MCF 10A (cell line): ENCODE data around the gene SPATA46. TPM values are rescaled to one million over a fixed set of nuclear protein-coding genes. Genes with fewer than 3 reads are reported as not detected.

Experiments used
- BruUV-seq: library from RNA; stranded (reverse); fragments of 400-500 nt; replicated peaks from 2 replicates; lab custom pipeline; 2021; lab: Mats Ljungman, UMichigan
- CTCF ChIA-PET: fragments of 300-600 bp; sonication (Branson Sonifier 250); formaldehyde crosslinking; extraction: SDS; loops from one replicate; lab custom pipeline; 2021; ENCODE audit warnings: antibody characterized with exemption, inconsistent platforms; lab: Yijun Ruan, JAX
- POLR2A ChIA-PET: fragments of 300-600, 350-650 bp; sonication (Branson Sonifier 250); formaldehyde crosslinking; extraction: SDS; loops from one replicate; lab custom pipeline; 2020; ENCODE audit warnings: antibody characterized with exemption, inconsistent platforms; lab: Yijun Ruan, JAX
- DNase-seq: peaks from one replicate; pipeline ENCODE4 v3.0.0-alpha.2; 2018; ENCODE audit not compliant: unreplicated experiment
- H3K27ac Mint-ChIP-seq: one replicate; pipeline ENCODE4 v1.8.0; 2022; ENCODE audit warnings: mild to moderate bottlenecking, low read depth, mixed read lengths; ENCODE audit not compliant: unreplicated experiment
- H3K27me3 Mint-ChIP-seq: one replicate; pipeline ENCODE4 v1.8.0; 2022; ENCODE audit warnings: mixed read lengths; ENCODE audit not compliant: insufficient read depth, unreplicated experiment
- H3K36me3 Mint-ChIP-seq: one replicate; pipeline ENCODE4 v1.8.0; 2022; ENCODE audit warnings: mild to moderate bottlenecking, moderate library complexity, mixed read lengths; ENCODE audit not compliant: insufficient read depth, unreplicated experiment
- H3K4me1 Mint-ChIP-seq: one replicate; pipeline ENCODE4 v1.8.0; 2022; ENCODE audit warnings: mixed read lengths; ENCODE audit not compliant: insufficient read depth, unreplicated experiment
- H3K4me3 Mint-ChIP-seq: one replicate; pipeline ENCODE4 v1.8.0; 2022; ENCODE audit warnings: mild to moderate bottlenecking, moderate library complexity, mixed read lengths; ENCODE audit not compliant: unreplicated experiment
- H3K9me3 Mint-ChIP-seq: one replicate; pipeline ENCODE4 v1.8.0; 2022; ENCODE audit warnings: mixed read lengths; ENCODE audit not compliant: unreplicated experiment
- intact Hi-C: fragments of 100-400 bp; cut with micrococcal nuclease; formaldehyde crosslinking; loops from 2 replicates; pipeline ENCODE4 v1.14.1; 2022
- total RNA-seq: library from RNA; stranded (reverse); gene quantifications from 2 replicates; pipeline ENCODE4 v1.2.3, GENCODE V29; 2022
- TF ChIP-seq, protein P1 (sequence below): fragments of 200-600 bp; IDR thresholded peaks from one replicate; pipeline ENCODE4 v1.8.0; 2022; ENCODE audit warnings: antibody characterized with exemption, mild to moderate bottlenecking; ENCODE audit not compliant: unreplicated experiment

The SPATA46 gene
- total RNA-seq, 1 experiment from 2014 or later: not detected

DNA sequence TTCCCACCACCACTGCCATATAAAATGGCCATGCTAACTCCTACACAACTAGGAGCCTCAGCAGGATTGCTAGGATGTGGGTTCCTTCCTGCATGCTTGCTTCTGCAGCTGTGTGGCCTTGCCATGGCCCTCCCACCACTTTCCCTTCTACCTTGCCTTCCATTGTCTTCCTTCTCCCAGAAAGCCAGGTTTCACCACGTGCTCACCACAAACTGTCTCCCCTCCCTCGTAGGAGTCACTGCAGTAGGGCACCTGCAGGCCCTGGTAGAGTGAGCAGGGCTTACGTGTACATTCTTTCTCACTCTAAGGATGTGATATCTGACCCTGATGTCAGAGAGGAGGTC lies 8.6 kb upstream of the SPATA46 start:
- TF ChIP-seq, protein P1, sequence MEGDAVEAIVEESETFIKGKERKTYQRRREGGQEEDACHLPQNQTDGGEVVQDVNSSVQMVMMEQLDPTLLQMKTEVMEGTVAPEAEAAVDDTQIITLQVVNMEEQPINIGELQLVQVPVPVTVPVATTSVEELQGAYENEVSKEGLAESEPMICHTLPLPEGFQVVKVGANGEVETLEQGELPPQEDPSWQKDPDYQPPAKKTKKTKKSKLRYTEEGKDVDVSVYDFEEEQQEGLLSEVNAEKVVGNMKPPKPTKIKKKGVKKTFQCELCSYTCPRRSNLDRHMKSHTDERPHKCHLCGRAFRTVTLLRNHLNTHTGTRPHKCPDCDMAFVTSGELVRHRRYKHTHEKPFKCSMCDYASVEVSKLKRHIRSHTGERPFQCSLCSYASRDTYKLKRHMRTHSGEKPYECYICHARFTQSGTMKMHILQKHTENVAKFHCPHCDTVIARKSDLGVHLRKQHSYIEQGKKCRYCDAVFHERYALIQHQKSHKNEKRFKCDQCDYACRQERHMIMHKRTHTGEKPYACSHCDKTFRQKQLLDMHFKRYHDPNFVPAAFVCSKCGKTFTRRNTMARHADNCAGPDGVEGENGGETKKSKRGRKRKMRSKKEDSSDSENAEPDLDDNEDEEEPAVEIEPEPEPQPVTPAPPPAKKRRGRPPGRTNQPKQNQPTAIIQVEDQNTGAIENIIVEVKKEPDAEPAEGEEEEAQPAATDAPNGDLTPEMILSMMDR: no peak
- Mint-ChIP-seq H3K36me3 (no peaks in the 10 kb centered on the region), H3K4me3 (no peak overlapping the region), H3K27me3 (no peaks in the 10 kb centered on the region), H3K9me3 (no peaks in the 10 kb centered on the region), H3K4me1 (peaks cover 71% of the 10 kb centered on the region), H3K27ac (no peak overlapping the region)
- ChIA-PET POLR2A (no interaction called here), CTCF (interaction anchor here (0.6 to 7.2 kb wide), 9 partner anchors 13 to 329 kb away, joined by 3 to 93 read pairs (median 3); no protein-coding TSS in a partner anchor)
- no peak for DNase-seq
- BruUV-seq: no TSS peak
- intact Hi-C loops: loop anchor here (5.0 kb wide), 1 partner anchor 243 kb away; no protein-coding TSS in a partner anchor

DNA sequence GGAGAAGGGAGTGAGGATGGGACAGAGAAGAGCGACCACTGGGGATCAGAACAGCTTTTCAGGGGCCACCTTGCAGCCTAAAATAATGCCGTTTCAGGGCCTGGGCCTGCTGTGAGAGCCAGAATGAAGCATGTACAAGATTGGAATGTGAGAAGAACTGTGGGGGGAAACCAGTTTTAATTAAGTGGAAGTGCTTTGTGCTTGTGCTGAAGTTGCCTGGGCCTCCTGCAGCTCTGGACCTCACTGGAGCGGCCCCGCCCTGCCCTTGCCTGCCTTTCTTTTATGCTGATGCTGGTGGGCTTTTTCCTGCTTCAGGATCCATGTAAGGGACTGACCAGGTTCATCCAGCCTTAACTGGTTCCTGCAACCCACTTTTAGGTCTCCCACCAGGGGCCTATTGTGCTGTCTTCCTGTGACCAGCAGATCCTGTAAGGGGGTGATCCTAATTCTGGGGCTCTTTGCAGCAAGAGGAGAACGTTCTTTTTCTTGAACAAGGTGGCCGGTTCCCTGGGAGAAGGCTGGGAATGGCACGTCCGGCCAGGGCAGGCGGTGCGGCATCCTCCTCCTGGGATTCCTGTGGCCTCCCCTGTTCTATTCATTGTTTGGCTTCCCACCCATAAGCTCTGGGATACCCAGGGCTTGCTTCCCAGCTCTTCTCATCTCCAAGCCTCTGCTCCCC lies 8.1 kb upstream of the SPATA46 start:
- POLR2A ChIA-PET: interaction anchor here (0.6 kb wide), 1 partner anchor 632 kb away, joined by 3 read pairs; no protein-coding TSS in a partner anchor
- CTCF ChIA-PET: interaction anchor here (0.6 to 1.2 kb wide), 6 partner anchors 13 to 111 kb away, joined by 3 to 4 read pairs (median 3); no protein-coding TSS in a partner anchor
- intact Hi-C loops: loop anchor here (5.0 kb wide), 1 partner anchor 242 kb away; no protein-coding TSS in a partner anchor

DNA sequence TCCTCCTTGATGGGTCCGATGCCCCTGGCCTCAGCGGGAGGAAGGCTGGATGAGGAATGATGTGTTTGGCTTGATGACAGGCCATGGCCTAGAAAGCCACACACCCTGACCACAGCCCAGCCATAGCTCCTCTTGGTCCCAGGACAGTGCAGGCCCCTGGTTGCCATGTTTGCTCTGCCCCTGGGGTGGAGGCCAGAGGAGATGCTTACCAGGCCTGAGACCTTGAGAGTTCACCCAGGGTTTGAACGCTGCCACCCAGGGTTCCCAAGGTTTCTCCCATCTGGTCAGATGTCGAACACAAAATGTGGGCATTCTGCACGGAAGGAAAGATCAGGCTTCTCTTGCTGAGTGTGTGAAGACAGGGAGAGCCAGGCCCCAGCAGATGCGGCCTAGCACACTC lies 7.5 kb upstream of the SPATA46 start:
- BruUV-seq: no TSS peak
- no peaks in the 10 kb centered on the region for H3K9me3 Mint-ChIP-seq

More for the DNA sequence above, 8.1 kb upstream of the SPATA46 start:
- Mint-ChIP-seq H3K9me3 (no peaks in the 10 kb centered on the region), H3K4me3 (no peak overlapping the region), H3K27me3 (no peaks in the 10 kb centered on the region), H3K4me1 (peaks cover 67% of the 10 kb centered on the region), H3K36me3 (no peaks in the 10 kb centered on the region), H3K27ac (peak overlapping the region; percentile 89)
- DNase-seq: no peak
- BruUV-seq: no TSS peak
- TF ChIP-seq, protein P1: no peak

DNA sequence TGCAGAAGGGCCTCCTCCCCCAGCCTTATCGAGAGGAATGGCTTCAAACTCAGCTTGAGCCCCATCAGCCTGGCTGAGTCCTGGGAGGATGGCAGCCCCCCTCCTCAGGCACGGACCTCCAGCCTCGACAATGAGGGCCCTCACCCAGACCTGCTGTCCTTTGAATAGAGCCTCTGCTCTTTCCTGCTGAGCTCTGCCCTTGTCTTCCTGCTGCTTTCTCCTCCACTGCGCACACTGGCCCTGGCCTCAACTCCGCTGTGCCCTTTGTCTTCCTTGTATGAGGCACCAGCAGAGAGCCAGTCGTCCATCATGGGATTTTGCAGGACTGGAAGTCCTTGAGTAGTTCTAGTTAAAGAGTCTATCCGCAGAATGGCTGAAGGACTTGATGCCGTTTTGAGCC lies 6.9 kb upstream of the SPATA46 start:
- H3K9me3 Mint-ChIP-seq: no peaks in the 10 kb centered on the region
- CTCF ChIA-PET: interaction anchor here (0.6 to 1.5 kb wide), 8 partner anchors 8 to 417 kb away, joined by 3 to 4 read pairs (median 4); no protein-coding TSS in a partner anchor
- H3K36me3 Mint-ChIP-seq: no peaks in the 10 kb centered on the region
- intact Hi-C loops: no loop called here
- TF ChIP-seq, protein P1: no peak
- peaks cover 54% of the 10 kb centered on the region for H3K4me1 Mint-ChIP-seq
- no TSS peak for BruUV-seq
- no peaks in the 10 kb centered on the region for H3K27me3 Mint-ChIP-seq
- H3K27ac Mint-ChIP-seq: peak overlapping the region; percentile 89
- no peak overlapping the region for H3K4me3 Mint-ChIP-seq
- POLR2A ChIA-PET: no interaction called here
- no peak for DNase-seq

More for the DNA sequence above, 7.5 kb upstream of the SPATA46 start:
- ChIA-PET POLR2A (interaction anchor here (0.6 kb wide), 1 partner anchor 633 kb away, joined by 3 read pairs; no protein-coding TSS in a partner anchor), CTCF (interaction anchor here (0.7 to 1.2 kb wide), 7 partner anchors 8 to 343 kb away, joined by 3 to 4 read pairs (median 3); no protein-coding TSS in a partner anchor)
- no peak overlapping the region for H3K4me3 Mint-ChIP-seq
- intact Hi-C loops: no loop called here
- H3K36me3 Mint-ChIP-seq: no peaks in the 10 kb centered on the region
- DNase-seq: no peak
- peaks cover 60% of the 10 kb centered on the region for H3K4me1 Mint-ChIP-seq
- H3K27me3 Mint-ChIP-seq: no peaks in the 10 kb centered on the region
- TF ChIP-seq, protein P1: no peak
- peak overlapping the region; percentile 89 for H3K27ac Mint-ChIP-seq
